IPS-18c (cell line): ENCODE results near the gene PASK.
"Not testable (repeated sequence)": the region's sequence is repeated elsewhere in the genome, so short reads cannot be mapped to it uniquely, and the experiment has no call there.

Experiments used
- H3K4me3 ChIP-seq: 2 replicates; pipeline ENCODE4 v1.7.0; 2013; ENCODE audit warnings: low read depth, mild to moderate bottlenecking, low read length, moderate library complexity; ENCODE audit not compliant: insufficient read depth
- H3K9me3 ChIP-seq: one replicate; pipeline ENCODE4 v1.6.1; 2013; ENCODE audit warnings: mild to moderate bottlenecking, low read length, moderate library complexity; ENCODE audit not compliant: control insufficient read depth, insufficient read depth

The PASK gene

DNA sequence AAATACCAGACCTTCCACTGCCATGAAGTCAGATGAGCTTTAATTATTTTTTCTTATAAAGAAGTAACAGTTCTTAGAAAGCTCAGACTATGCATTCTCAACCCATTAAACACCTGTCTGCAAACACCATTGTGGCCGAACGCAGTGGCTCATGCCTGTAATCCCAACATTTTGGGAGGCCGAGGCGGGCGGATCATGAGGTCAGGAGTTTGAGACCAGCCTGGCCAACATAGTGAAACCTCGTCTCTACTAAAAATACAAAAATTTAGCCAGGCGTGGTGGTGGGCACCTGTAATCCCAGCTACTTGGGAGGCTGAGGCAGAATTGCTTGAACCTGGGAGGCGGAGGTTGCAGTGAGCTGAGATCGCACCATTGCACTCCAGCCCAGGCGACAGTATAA lies 44.7 kb downstream of the PASK start:
- H3K9me3 ChIP-seq, H3K4me3 ChIP-seq: not testable (repeated sequence)

DNA sequence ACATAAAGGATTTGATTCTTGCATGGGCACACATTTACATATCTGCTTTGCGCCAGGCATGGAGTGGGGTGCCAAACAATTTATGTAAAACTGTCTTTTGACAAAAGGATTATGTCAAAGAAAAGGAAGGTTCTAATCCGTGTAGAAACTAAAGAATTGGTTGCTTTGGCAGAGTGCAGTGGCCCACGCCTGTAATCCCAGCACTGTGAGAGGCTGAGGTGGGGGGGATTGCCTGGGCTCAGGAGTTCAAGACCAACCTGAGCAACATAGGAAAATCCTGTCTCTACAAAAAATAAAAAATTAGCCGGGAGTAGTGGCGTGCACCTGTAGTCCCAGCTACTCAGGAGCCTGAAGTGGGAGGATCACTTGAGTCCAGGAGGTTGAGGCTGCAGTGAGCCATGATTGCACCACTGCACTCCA lies 46.1 kb downstream of the PASK start:
- Histone ChIP-seq H3K4me3 (peak overlapping the region; percentile 93), H3K9me3 (no peaks in the 10 kb centered on the region)

DNA sequence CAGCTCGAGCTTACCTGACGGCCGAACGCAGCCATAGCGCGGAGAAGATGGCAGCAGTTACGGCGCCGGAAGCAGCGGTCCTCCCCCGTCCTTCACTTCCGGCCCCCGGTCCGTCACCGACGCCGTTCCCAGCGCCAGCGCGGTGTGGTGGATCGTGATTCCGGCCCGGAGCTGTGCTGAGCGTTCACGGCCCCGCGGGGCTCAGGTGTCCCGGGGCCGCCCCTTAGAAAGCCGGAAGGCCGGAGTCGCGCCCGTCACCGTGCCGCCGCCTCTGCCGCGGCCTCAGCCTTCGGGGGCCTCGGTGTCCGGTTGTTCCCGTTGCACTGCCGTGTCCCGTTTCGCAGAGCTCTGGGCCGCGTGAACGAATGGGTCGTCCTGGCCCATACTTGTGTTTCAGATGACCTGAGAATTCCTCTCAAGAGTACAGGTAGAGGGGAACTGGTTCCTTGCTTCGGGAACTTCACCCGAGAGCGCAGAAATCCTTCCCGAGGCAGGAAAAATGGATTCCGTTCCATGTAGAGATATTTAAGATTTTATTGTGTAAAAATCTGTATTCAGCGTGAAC lies 47.0 kb downstream of the PASK start, which contains the start of gene MTERF4:
TSS of gene MTERF4 (minus strand) at position 49 of the 565 bp plus-strand sequence. CDS start at position 35, 14 bp downstream.
- peak within 1 kb of the TSS; percentile 93 for H3K4me3 ChIP-seq
- no peaks in the 10 kb centered on the region for H3K9me3 ChIP-seq

DNA sequence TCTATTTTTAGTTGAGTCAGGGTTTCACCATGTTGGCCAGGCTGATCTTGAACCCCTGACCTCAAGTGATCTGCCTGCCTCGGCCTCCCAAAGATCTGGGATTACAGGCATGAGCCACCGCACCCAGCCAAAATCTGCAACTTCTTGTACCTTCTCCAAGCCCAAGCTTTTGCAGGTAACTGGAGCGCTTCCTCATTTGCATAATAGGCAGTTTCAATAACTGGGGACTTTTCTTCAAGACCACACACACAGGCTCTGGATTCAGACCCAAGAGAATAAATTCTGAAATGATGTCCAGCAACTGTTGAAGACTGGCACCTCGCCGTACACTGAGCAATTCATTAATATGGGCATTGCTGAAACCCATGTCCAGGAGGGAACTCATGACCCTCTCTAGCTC lies 50.0 kb downstream of the PASK start:
- no peaks in the 10 kb centered on the region for H3K9me3 ChIP-seq
- H3K4me3 ChIP-seq, result no peak overlapping the region

- Histone ChIP-seq H3K9me3 (no peaks in the 10 kb centered on the region), H3K4me3 (no peak overlapping the region)
Observed at GRCh38 chr2:241096979-241097378, 52.3 kb downstream of the PASK start.

- no peak overlapping the region for H3K4me3 ChIP-seq
- no peaks in the 10 kb centered on the region for H3K9me3 ChIP-seq
Observed at GRCh38 chr2:241095594-241096290, 53.5 kb downstream of the PASK start.

DNA sequence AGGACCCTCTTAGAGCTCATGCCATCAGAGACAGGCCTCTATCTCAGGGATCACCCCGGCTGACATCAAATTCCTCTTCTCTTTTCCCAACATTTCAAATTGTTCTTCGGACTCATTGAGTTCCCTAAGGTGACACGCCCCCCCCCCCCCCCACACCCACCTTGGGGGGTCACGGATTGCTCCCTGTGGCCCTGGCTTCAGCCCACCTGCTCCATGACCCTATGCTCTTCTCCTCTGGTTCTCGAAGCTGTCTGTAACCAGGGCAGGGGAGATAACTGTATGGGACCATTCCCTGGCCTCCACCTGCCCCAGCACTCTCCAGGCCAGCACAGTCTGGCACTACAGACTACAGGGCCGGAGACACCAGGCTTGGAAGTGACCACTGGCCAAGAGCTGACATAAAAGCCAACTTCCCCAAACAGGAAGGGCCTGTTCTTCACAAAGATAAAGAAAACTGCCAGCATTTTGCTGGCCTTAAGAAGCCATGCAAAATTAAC lies 54.3 kb downstream of the PASK start:
- Histone ChIP-seq H3K9me3 (no peaks in the 10 kb centered on the region), H3K4me3 (no peak overlapping the region)

DNA sequence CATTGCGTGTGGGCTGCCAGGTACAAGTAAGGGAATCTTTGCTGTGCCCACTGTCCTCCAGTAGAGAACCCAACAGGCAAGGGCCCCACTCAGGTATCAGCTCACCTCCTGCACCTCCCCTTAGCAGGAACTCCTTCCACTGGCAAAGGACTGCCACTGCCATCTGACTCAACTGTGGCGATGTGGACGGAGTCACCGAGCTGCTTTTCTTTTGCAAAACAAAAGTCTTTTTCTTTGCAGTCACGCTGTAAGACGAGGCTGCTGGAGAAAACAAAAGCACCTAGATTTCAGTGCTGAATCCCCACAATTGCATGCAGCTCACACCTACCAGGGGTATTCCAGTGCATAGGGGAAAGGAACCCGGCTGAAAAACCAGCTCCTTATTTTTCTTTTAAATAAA lies 55.1 kb downstream of the PASK start:
- H3K4me3 ChIP-seq, result no peak overlapping the region
- H3K9me3 ChIP-seq, result no peaks in the 10 kb centered on the region

DNA sequence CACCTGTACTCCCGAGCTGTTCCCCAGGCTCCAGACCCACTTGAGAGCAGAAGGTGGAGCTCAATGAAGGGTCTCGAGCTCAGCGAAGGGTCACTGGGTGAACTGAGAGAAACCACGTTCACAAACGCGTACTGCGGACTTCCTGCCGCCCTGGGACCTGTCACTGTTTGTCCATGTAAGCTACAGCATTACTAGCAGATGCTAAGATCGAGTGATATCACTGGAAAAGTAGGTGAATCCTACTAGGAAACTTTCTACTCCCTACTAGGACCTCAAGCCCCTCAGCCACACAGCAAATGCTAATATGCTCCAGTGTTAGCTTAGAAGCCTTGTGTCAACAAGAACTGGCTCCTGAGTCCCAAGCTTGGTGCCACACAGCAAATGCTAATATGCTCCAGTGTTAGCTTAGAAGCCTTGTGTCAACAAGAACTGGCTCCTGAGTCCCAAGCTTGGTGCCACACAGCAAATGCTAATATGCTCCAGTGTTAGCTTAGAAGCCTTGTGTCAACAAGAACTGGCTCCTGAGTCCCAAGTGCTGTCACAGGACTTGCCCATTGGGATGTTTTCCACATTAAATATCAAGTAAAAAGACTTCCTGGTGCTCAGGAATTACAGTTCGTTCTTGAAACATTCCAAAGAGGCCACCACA lies 56.0 kb downstream of the PASK start:
- H3K4me3 ChIP-seq, H3K9me3 ChIP-seq: not testable (repeated sequence)

- no peak overlapping the region for H3K4me3 ChIP-seq
- peaks cover 2% of the 10 kb centered on the region for H3K9me3 ChIP-seq
Observed at GRCh38 chr2:241092677-241093076, 56.6 kb downstream of the PASK start.

DNA sequence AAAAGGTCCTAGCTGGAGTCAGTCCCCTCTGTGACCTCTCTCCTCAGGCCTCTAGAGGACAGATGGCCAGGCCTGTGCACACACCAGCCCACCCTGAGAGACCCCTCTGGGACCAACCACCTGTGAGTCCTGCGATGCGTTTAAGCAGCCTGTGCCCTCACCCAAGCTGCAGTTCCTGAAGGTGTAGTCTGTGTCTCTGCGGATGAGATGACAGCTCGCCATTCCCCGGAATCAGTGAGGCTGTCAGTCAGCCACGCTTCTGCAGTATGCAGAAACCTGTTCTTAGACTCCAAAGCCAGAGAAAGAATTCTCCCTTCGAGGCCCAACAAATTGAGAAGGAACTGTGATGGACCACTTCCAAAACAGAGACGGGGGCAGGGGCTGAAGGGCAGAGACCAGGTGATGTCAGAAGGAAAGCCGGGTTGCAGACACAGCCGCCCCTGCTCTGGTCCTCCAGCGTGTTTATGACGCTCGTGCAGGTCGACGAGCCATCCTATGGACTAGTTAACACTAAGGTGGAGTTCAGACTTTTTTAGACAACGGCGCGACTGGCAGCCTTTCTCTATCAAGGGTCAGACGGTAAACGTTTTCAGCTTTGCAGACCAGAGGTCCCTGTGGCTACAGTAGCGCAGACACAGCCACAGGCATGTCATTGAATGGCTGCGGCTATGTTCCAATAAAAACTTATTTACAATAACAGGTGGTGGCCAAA lies 57.4 kb downstream of the PASK start:
- H3K4me3 ChIP-seq, result no peak overlapping the region
- peaks cover 2% of the 10 kb centered on the region for H3K9me3 ChIP-seq

- peaks cover 2% of the 10 kb centered on the region for H3K9me3 ChIP-seq
Observed at GRCh38 chr2:241091201-241091600, 58.1 kb downstream of the PASK start.

GRCh38 chr2:241088791-241089732 lies 60.2 kb downstream of the PASK start:
- H3K4me3 ChIP-seq, result no peak overlapping the region
- peaks cover 2% of the 10 kb centered on the region for H3K9me3 ChIP-seq

More at GRCh38 chr2:241091201-241091600, 58.1 kb downstream of the PASK start:
- H3K4me3 ChIP-seq, result no peak overlapping the region

- H3K4me3 ChIP-seq, result no peak overlapping the region
- peaks cover 2% of the 10 kb centered on the region for H3K9me3 ChIP-seq
Observed at GRCh38 chr2:241088376-241088775, 60.9 kb downstream of the PASK start.

DNA sequence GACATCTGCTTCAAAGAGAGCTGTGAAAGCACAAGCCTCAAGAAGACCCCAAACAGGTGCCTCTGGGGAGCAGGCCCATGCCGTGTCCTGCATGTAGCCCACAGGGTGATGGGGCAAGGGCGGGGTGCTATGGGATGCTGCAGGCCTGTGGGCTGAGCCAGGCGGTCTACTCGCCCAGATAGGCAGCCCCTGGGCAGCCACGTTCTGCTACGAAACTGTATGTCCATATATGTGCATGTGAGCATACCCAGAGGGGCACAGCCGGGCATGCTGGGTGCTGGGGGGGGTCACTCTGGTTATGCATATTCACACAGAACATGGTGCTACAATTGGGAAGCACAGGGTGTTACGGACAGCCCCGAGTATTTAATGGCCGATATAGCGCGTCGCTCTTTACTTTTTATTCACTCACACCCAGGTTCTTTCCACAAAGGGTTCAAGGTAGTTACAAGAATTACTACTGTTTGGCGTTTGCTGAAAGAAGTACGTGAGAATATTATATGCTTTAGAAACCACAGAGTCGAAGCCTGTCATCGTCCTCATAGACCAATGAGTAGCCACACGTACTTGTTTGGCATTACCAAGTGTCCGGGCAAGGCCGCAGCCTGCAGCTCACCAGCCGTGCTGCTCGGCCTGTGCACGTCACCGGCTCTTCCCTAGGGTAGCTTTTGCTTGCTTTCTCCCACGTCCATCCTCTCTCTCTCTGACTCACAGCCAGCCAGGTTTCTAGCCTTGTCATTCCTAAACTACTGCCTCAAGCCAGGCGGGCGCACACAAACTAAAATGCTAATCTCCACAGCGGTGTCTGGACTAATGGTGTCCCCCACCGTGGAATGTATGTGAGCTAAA lies 61.6 kb downstream of the PASK start:
- Histone ChIP-seq H3K4me3 (no peak overlapping the region), H3K9me3 (peaks cover 2% of the 10 kb centered on the region)
